ENCODE results near the gene MTFR2.
A peak's percentile ranks its signal among the peaks of the same experiment; 100 is the strongest.

Gene MTFR2

DNA sequence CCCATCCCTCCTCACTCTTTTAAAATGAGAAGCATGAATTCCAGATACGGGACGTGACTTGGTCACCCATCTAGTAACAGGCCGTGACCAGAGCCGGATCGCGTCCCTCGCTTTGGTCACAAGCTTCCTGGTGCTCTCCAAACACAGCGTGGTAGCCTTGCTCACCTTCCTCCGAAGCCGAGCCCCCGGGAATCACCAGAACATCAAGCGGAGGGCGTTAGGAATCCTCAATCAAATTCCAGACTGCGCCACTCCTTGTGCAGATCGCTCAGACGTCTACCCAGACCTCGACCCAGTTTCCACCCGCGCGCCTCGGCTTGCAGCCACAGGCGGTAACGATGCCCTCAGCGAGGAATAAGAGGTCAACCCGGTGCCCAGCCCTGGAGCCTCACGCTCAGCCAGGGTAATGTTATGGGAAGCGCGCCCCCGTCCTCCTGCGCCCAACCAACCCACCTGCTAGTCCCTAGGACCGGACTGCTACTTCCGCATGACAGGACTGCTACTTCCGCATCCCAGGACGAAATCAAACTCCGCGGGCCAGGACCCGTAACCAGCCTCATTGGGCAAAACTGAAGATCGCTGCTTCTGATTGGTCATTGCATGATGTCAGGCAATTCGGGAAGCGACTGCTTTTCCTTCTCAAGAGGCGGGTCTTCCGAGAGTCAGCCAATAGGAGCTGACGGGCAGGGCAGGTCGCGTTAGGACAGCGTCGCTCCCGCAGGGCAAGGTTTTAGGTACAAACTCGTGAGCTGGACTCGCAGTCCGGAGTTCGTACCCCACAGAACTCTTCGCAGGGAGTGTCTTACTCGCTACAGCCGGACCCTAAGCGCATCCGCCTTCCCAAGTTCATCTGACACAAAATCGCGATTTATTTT is at the start of gene MTFR2:
TSS of gene MTFR2 (minus strand) at position 501 of the 875 bp plus-strand sequence. CDS start 1,212 bp downstream, outside the sequence.
- DNase-seq, result peak; percentile 96

DNA sequence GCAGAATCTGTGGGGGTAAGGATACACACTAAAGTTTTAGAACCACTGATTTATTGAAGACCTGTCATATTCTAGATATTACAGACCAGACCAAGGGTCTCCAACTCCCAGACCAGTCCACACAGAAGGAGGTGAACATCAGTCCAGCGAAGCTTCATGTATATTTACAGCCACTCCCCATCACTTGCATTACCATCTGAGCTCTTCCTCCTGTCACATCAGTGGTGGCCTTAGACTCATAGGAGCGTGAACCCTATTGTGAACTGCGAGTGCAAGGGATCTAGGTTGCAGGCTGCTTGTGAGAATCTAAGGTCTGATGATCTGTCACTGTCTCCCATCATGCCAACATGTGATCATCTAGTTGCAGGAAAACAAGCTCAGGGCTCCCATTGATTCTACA is 44.5 kb upstream of the MTFR2 start:
- no peak for DNase-seq

DNA sequence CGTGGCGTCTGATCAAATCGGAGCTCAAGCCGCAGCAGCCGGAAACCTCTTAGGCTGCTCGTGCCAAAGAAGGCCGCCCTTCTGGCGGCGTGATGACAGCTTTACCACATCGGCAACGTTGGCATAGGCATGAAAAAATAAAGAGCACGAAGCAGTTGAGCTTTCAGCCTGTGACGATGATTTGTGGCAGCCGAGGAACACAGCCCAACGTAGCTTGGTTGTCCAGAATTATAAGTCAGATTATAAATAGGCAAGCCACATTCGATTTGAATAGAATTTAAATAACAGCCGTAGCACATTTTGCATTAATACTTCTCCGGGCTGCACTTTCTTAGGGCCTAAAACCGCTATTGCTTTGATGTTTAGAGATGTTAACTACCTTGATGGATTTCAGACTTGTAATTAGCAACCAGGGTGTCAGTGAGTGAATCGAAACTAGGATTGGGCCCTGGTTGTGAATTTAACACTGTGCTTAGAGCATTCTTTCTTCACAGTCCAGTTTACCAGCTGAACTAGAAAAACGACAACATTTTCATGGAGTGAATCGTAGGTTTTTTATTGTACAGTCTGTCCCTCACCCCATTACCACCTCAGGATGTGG is 40.4 kb upstream of the MTFR2 start:
- DNase-seq, result peak; percentile 91

DNA sequence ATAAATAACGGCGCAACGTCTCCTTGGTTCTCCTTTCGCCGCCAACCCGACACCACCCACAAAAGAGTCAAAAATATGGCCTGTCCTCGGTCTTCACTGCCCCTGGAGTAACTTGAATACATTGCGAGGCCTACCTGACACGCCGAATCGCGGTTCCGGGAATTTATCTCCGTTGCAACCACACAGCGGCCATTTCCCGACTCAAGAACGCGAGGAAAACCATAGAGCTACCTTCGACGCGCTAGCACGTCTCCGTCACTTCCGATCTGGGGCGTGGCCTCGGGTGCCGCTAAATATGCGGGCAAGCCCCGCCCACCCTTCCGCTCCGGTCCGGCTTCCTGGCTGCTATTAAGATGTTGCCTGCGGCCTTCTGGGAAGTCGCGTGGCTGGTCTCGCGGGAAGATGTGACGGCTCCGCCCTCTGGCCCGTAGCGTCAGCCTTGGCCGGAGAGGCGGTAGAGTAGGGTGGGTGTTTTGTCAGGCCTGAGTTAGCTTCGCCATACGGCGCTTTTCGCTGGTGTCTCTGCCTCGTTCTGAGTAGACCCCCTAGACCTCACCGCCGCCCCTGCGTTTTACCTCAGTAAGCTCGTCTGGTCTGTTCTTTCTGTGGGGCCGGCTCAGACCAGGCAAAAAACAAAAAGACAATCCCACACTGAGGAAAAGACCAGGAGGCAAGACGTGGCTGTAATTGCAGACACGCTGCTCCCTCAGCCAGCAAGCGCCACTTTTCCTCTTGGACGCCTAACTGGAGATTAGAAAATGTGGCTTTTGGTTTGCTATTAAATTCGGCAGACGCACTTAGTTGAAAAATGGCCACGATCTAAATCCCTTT is 39.7 kb upstream of the MTFR2 start, which contains the start of gene BCLAF1:
TSS of gene BCLAF1 (minus strand) at position 268 of the 831 bp plus-strand sequence. CDS start 9,980 bp downstream, outside the sequence.
- DNase-seq, result peak; percentile 99

DNA sequence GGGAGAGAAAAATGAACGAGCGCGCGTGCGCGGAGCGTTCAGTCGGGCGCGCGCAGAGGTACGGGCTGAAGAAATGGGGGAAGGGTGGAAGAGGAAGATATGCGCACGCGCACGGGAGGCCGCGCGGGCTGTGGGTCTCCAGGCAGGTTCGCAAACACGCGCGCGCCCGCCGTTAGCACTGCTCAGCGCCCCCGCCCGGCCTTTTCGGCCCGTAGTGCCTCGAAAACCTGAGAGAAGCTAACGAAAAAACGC is 39.1 kb upstream of the MTFR2 start:
- peak; percentile 94 for DNase-seq

DNA sequence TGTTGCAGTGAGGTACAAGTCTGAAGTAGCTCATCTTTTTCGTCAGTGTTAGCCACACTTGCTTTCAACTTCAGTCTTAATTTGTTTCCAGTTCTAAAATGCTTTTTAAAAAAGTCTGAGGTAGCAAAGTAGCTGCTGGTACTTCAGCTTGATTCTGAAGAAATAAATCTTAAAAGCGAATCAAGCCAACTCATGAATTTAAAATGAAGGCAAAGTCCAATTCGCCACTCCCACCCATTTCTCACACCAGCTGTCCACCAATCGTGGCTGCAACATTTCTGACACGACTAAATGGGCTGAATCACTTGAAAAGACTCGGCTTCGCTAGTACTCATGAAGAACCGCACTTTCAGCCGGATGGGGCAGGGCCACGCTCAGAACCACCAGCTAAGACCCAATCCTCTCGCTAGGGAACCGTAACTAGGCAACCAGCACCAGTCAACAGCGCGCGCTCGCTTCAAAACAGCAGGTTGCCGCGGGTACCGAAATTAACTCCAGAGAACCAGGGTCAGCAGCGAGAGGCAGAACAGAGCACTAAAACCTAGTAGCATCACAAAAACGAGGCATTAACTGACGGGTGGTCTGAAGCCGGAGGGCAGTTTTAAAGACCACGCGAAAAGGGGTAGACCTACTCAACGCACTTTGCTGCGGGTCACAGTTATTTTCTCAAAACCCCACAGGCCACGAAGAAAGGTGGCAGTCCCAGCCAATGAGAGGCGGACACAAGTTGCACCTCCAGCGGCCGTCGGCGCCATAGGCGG is 38.6 kb upstream of the MTFR2 start:
- peak; percentile 82 for DNase-seq

DNA sequence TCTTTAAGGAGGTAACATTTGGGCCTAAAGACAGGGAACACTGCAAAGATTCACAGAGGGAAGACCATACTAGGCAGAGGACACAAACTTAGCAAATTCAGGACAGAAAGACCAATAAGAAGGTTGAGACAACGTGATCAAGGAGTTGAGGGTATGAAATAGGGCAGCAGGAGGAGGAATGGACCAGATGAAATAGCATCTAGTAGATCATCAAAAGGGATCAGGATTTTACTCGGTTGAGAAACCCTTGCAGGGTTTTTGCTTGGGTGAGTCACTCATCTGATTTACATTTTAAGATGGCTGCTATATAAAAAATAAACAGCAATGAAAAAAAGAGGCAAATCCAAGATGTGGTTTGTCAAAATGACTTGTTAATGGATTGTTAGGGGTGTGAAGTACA is 34.8 kb upstream of the MTFR2 start:
- no peak for DNase-seq

DNA sequence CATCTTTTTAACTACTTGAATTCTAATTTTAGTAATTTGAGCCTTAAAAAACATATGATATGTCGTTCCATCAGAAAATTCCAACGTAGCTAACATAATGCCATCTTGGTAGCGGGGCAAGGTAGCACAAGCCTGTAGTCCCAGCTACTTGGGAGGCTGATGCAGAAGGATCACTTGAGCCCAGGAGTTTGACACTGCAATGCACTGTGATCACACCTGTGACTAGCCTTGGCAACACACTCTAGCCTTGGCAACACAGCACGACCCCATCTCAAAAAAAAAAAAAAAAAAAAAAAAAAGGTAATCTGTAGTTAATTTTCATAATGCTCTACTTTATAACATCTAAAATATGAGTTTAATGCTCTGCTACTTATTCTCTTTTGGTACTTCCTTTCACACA is 32.8 kb upstream of the MTFR2 start:
- no peak for DNase-seq

DNA sequence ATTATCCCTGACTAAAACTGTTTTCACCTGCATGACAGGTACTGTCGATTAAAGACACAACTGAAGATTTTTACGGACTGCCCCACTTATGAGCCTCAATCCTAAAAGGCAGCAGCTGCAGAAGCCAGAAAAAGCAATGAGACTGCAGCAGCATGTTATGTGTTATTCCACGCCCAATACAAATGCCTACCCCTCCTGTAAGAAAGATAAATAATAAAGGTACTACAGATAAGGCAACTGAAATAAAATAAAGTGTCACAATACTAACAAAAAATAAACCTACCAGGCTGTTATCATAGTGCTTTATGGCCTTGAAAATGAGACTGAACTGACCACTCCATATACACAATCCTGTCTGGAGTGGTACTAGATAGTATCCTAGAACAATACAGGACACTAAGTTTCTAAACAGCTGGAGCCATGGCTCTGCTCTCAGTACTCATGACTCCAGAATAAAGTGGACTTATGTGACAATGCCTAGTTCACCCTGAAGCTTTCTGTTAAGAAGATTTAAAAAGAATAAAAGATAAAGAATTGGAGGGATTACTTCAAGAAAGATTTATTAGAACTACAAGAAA is 30.0 kb upstream of the MTFR2 start:
- DNase-seq, result no peak

DNA sequence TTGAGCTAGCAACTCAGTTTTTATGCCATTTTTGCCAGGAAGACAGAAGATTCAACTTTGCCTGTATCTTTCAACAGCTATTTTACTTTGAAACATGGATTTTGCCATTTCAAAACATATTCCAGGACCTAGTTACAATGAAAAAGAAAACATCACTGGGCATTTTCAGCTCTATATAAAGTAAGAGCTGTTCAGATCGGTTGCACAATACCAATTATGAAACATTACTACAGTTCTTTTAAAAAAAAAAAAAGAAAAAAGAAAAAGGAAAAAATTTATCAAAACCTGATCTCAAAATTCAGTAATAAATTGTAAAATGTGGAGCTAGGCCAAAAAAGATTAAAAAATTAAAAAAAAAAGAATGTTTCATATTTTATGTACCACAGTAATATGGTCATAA is 24.0 kb upstream of the MTFR2 start:
- no peak for DNase-seq

DNA sequence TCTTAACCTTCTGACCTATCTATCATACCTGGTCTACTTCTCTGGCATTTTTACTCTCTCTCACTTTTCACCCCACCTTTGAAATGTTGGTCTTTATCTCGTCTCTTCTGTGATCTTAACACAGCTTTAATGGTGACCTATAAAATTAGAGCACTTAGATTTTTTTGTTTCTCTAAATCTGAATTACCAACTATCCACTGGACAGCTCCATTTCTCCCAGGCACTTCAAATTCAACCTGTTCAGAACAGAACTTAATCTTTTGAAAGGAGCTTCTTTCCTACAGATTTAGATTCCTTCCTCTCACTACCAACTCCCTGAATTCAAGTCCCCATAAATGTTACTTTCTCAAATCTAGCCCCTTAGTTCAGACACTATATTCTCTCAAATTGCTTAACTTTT is 15.0 kb upstream of the MTFR2 start:
- no peak for DNase-seq

DNA sequence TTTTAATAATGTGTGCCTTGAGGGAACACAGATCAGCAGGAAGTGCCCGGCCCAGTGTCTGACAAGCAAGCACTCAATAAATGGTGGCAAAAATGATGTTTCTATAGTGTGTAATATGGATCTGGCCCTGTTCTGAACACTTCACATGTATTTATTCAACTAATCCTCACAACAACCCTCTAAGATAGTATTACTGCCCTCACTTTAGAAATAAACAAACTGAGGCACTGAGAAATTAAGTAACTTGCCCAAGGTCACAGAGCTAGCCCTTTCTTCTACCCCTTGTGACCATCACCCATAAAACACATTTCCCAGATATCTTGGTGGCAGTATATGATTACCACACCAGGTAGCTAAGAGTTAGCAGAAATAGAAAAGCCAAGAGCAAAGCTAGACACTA is 12.8 kb upstream of the MTFR2 start:
- no peak for DNase-seq

DNA sequence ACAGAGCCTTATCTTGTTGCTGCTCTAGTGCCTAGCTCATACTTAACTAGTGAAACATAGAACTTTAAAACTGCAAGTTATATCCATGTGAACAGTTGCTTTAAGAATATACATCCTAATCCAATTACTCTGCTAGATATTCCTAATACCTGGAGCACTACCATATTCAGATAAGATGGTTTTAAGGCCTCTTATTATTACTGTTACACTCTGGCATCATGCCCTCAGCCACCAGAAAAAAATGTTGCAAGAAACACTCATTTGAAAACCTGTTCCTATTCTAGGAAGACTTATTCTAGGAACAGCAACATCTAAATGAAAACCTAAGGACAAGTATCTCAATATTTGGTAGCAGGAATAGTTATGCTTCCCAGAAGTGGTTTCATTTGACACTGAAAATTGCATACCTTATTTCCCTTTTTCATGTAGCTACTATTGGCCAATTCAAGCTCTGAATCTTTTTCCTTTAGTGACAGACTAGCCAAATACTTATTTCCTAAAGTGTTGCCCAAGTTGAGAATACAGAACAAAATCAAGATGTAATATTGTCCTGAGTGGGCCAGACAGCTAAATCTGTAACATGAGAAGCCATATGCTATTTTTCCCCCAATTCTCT is 4.8 kb upstream of the MTFR2 start:
- no peak for DNase-seq

DNA sequence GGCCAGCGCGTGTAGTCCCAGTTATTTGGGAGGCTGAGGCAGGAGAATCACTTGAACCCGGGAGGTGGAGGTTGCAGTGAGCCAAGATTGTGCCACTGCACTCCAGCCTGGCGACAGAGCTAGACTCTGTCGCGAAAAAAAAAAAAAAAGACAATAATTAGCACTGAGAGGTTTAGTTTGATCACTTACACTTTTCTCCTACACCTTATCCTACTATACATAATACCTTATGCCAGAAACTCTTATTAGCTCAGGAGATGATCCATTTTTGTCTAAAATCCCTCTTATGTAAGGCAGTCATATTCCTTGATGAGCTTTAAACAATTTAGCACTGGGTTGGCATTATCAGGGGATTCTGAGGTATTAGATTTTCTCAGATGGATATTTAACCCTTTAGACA is 3.6 kb upstream of the MTFR2 start:
- no peak for DNase-seq

DNA sequence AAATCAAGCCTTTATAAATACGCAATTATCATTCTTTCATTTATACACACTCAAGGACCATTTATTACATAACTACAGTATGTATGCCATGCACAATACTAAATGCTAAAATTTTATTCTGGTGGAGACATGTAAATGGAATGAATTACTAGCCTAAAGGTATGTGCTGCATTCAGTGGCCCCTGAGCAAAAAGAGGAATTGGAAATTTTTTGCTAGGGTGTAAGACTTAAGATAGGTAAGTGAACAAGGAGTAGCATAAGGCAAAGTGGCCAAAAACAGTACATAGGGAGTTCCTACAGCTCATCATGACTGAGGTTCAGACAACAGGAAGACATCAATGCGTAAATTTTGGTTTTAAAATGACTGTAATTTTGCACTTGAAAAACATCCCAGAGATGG is 2.3 kb upstream of the MTFR2 start:
- no peak for DNase-seq

DNA sequence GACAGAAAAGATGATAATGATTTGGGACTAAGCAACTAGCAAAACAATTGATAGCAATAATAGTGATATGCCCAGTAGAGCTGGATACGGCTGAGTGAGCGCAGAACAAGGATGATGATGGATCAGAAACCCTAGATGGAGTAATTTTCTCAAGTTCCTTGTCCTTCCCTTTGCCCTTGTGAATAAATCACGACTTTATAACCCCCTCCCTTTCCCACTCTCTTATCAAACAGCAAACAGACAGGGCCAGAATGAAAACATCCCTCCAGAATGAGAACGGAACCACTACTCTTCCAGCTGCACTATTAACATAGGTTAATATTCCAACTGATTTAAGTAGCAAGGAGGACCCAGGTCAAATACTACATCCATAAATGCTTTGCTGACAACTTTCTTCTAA is 1.3 kb upstream of the MTFR2 start:
- DNase-seq, result no peak

DNA sequence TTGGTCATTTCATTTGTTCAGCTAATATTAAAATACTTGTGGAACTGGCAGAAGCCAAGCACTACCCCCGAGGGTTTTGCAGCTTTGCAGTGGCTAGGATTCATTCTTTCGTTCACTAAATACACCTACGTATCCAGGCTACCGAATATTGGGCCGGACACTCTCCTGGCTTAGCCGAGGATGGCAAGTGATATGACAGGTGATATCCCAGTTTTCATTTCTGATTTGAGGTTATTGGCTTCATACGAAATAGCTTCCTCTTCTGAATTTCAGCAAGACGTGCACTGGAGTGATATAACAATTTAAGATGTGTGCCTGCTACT is 536 bp upstream of the MTFR2 start:
- no peak for DNase-seq

DNA sequence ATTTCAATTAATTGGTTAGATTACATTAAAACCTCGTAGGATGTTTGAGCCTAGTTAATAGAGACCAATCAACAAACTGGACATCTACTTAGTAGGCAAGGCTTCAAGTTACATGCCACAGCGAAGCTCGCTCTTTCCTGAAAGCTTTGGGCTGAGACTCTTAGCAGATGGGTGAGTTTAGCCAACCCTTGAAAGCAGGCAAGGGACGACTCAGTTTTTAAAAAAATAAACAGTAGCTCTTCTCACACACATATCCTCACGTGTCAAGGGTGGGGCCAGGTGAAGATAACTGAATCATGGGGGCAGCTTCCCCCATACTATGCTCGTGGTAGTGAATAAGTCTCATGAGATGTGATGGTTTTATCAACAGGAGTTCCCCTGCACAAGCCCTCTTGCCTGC is 775 bp downstream of the MTFR2 start:
- DNase-seq, result no peak

DNA sequence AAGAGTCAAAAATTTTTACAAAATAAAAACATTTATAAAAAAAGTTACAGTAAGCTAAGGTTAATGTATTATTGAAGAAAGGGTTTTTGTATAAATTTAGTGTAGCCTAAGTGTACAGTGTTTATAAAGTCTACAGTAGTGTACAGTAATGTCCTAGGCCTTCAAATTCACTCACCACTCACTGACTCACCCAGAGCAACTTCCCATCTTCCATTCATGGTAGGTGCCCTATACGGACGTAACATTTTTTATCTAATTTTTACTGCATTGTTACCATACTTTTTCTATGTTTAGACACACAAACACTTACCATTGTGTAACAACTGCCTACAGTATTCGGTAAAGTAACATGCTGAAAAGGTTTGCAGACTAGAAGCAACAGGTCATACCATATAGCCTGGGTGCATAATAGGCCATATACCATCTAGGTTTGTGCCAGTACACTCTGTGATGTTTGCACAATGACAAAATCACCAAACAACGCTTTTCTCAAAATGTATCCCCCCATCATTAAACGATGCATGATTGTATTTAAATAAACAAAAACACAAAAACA is 6.0 kb downstream of the MTFR2 start:
- no peak for DNase-seq

DNA sequence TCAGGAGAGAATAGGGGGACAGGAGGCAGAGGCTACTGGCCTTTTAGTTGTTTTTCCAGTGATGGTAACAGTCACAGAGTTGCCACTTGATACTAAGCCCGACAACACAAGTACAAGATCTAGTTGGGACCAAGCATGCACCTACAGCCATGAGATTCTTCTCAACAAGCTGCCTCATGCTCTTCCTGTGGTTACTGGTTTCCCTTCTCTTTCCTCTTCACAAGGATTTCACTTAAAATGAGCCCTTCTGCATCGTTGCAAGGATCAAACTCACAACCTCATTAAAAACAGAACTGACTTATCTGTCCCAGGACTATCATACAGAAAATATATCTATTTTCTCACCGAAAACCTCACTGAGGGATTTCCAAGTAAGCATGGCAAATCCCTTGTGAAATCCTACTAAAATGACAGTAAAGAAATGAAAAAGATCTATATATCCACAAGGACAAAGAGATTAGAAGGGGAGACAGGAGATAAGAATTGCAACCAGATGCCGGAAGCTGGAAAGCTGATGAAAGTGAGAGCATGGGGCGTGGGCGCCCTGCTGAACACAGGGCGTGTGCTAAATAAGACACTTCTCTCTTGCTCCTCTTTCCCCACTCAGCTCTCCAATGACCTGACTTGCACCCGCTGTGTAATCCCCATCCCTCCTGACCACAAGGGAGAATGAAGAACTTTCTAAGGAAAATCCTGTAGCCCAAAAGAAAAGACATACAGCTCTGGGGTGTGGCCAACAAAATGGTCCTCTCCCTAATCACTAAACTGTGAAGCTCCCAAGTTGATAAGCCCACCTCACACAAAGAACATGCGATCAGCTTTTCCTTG is 13.4 kb downstream of the MTFR2 start:
- no peak for DNase-seq

DNA sequence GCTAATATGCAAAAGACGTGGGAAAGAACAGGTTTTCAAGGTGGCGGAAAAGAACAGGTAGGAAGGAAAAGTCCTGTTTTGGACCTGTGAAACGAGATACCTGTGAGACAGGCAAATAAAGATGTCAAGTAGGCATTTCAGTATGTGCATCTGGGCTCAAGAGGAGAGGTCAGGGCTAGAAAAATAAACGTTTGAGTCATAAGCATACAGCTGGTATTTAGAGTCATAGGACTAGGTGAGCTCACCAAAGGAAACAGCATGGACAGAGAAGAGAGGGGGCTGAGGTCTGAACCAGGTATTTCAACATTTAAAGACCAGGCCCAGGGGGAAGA is 14.9 kb downstream of the MTFR2 start:
- DNase-seq, result no peak
